GM21423 (cell line): ENCODE data around the gene ACVR1B.

Source experiments
- ATAC-seq: cut with Tn5 transposase; IDR thresholded peaks from one replicate; pipeline ENCODE4 v1.9.1; 2021; ENCODE audit warnings: mild to moderate bottlenecking, moderate library complexity; ENCODE audit not compliant: unreplicated experiment

Gene ACVR1B

GRCh38 chr12:52019113-52019770, 67.7 kb downstream of the ACVR1B start:
- ATAC-seq, result no peak

GRCh38 chr12:52020539-52021336, 69.2 kb downstream of the ACVR1B start:
- no peak for ATAC-seq

GRCh38 chr12:52022841-52023181, 71.3 kb downstream of the ACVR1B start:
- ATAC-seq, result no peak

GRCh38 chr12:52023182-52023975, 71.9 kb downstream of the ACVR1B start:
- ATAC-seq, result peak; percentile 44

- no peak for ATAC-seq
These were observed 72.6 kb downstream of the ACVR1B start for GRCh38 chr12:52023976-52024688.

GRCh38 chr12:52024845-52025230, 73.3 kb downstream of the ACVR1B start:
- ATAC-seq, result no peak

- no peak for ATAC-seq
These were observed 74.8 kb downstream of the ACVR1B start for GRCh38 chr12:52026263-52026662.

GRCh38 chr12:52027085-52027843, 75.8 kb downstream of the ACVR1B start:
- ATAC-seq, result no peak

- ATAC-seq, result no peak
These were observed 78.2 kb downstream of the ACVR1B start for GRCh38 chr12:52029685-52030084.

GRCh38 chr12:52032446-52032803, 80.9 kb downstream of the ACVR1B start:
- ATAC-seq, result no peak

- ATAC-seq, result peak; percentile 89
These were observed 81.4 kb downstream of the ACVR1B start for GRCh38 chr12:52032804-52033445.

GRCh38 chr12:52033446-52034140, 82.1 kb downstream of the ACVR1B start:
- no peak for ATAC-seq

GRCh38 chr12:52035190-52035589, 83.7 kb downstream of the ACVR1B start:
- ATAC-seq, result no peak

- no peak for ATAC-seq
These were observed 84.4 kb downstream of the ACVR1B start for GRCh38 chr12:52035926-52036325.

GRCh38 chr12:52036587-52037171, 85.2 kb downstream of the ACVR1B start:
- ATAC-seq, result peak; percentile 38

GRCh38 chr12:52037248-52037861, 85.9 kb downstream of the ACVR1B start:
- ATAC-seq, result no peak

- no peak for ATAC-seq
These were observed 86.9 kb downstream of the ACVR1B start for GRCh38 chr12:52038447-52038846.

GRCh38 chr12:52041035-52041434, 89.5 kb downstream of the ACVR1B start:
- ATAC-seq, result no peak
